HCEC 1CT (cell line): Measurements from ENCODE around the gene DEPDC4.

Experiments used
- DNase-seq: peaks from one replicate; pipeline ENCODE4 v3.0.0-alpha.2; 2017

The DEPDC4 gene

DNA sequence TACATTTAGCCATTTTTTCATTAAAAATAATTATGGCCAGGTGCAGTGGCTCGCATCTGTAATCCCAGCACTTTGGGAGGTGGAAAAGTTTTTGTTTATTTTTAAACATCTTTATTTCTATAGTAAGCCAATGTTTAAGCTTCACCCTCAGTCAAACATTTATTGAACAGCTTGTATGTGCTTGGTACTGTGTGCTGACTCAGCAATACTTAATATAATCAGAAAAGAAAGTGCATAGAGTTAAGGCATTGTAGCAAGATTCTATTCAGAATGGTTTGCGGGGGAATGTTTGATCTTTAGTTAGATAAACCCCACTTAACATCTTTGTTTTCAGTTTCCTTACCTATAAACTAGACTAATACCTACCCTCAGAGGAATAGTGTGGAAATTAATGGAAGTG, 55.2 kb downstream of the DEPDC4 start:
- no peak for DNase-seq

DNA sequence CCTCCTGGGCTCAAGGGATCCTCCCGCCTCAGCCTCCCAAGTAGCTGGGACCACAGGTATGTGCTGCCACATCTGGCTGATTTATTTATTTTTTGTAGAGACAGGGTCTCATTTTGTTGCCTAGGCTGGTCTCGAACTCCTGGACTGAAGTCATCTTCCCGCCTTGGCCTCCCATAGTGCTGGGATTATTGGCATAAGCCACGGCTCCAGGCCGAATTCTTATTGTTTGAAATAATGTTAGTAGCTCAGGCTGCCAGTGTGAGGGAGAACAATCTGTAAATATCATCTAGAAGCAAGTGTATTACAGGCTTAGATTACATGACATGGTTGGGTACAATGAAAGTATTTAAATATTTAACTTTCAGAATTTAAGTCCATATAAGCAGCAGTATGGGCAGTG, 58.0 kb downstream of the DEPDC4 start:
- no peak for DNase-seq

- no peak for DNase-seq
Observed at GRCh38 chr12:100207311-100207710, 59.6 kb downstream of the DEPDC4 start.

DNA sequence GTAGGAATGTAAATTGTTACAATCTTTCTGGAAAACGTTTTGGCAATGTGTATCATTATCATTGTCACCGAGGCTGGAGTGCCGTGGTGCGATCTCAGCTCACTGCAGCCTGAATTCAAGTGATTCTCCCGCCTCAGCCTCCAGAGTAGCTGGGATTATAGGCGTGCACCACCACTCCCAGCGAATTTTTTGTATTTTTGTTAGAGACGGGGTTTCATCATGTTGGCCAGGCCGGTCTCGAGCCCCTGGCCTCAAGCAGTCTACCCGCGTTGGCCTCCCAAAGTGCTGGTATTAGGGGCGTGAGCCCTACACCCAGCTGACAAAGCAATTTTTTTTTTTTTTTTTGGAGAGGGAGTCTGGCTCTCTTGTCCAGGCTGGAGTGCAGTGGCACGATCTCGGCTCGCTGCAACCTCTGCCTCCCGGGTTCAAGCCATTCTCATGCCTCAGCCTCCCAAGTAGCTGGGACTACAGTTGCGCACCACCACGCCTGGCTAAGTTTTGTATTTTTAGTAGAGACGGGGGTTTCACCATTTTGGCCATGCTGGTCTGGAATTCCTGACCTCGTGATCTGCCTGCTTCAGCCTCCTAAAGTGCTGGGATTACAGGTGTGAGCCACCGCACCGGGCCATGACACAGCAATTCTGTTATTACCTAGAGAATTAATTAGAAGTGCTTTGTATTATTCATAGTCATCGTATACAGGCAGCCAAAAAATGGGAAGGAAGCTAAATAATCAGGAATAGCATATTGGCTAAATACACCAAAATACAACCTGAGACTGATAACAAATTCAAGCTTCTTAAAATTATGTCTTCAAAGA, 65.1 kb downstream of the DEPDC4 start:
- no peak for DNase-seq

- DNase-seq: peak; percentile 96
Observed at GRCh38 chr12:100200463-100201181, 66.3 kb downstream of the DEPDC4 start, which contains the start of gene ACTR6. Gene ACTR6 (plus strand): TSS chr12:100200815. CDS start chr12:100200852, 37 bp downstream.

- no peak for DNase-seq
Observed at GRCh38 chr12:100199347-100200149, 67.3 kb downstream of the DEPDC4 start.

GRCh38 chr12:100199023-100199346, 67.9 kb downstream of the DEPDC4 start:
- DNase-seq: no peak

DNA sequence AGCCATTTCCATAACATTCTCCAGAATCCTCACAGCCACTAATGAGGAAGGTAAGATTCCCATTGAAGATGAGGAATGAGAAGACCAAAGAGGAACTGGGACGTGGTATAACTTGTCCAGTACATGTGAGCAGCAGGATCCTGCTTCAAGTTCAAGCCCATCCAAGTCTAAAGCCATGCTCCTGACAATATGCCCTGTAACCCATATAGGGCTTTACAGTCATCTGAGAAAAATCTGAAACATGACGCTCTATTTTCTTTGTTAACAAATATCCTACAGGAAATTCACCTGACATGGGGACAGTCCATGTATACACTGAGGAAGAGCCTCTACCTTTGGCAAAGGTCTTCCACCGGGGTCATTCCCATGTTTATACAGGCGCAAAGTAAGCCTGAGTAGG, 69.4 kb downstream of the DEPDC4 start:
- no peak for DNase-seq

- DNase-seq: no peak
Observed at GRCh38 chr12:100193085-100193484, 73.8 kb downstream of the DEPDC4 start.
